GM19455 (cell line): ENCODE measurements around the gene RNF44.
"Not testable (repeated sequence)": the region's sequence is repeated elsewhere in the genome, so short reads cannot be mapped to it uniquely, and the experiment has no call there.

Experiments used
- ATAC-seq: cut with Tn5 transposase; IDR thresholded peaks from one replicate; pipeline ENCODE4 v1.9.1; 2021; ENCODE audit not compliant: unreplicated experiment

The RNF44 gene

GRCh38 chr5:176521286-176521685 is 15.9 kb downstream of the RNF44 start:
- no peak for ATAC-seq

- ATAC-seq: no peak
Measured at GRCh38 chr5:176519810-176520720, 17.1 kb downstream of the RNF44 start.

GRCh38 chr5:176517053-176517661 is 20.0 kb downstream of the RNF44 start:
- ATAC-seq: no peak

GRCh38 chr5:176515396-176515795 is 21.8 kb downstream of the RNF44 start:
- no peak for ATAC-seq

- no peak for ATAC-seq
Measured at GRCh38 chr5:176514244-176514950, 22.8 kb downstream of the RNF44 start.

- ATAC-seq: no peak
Measured at GRCh38 chr5:176513788-176514187, 23.4 kb downstream of the RNF44 start.

- ATAC-seq: no peak
Measured at GRCh38 chr5:176508603-176509002, 28.6 kb downstream of the RNF44 start.

- no peak for ATAC-seq
Measured at GRCh38 chr5:176507911-176508310, 29.3 kb downstream of the RNF44 start.

GRCh38 chr5:176503496-176503895 is 33.7 kb downstream of the RNF44 start:
- ATAC-seq: no peak

- ATAC-seq: no peak
Measured at GRCh38 chr5:176501333-176501732, 35.9 kb downstream of the RNF44 start.

- no peak for ATAC-seq
Measured at GRCh38 chr5:176500511-176500910, 36.7 kb downstream of the RNF44 start.

- ATAC-seq: no peak
Measured at GRCh38 chr5:176499273-176499672, 37.9 kb downstream of the RNF44 start.

GRCh38 chr5:176497852-176498251 is 39.4 kb downstream of the RNF44 start:
- no peak for ATAC-seq

GRCh38 chr5:176492431-176492830 is 44.8 kb downstream of the RNF44 start:
- no peak for ATAC-seq

GRCh38 chr5:176491901-176492300 is 45.3 kb downstream of the RNF44 start:
- ATAC-seq: no peak

- ATAC-seq: no peak
Measured at GRCh38 chr5:176491101-176491502, 46.1 kb downstream of the RNF44 start.

GRCh38 chr5:176490301-176490700 is 46.9 kb downstream of the RNF44 start:
- ATAC-seq: no peak

GRCh38 chr5:176489077-176489476 is 48.1 kb downstream of the RNF44 start:
- ATAC-seq: no peak

- ATAC-seq: not testable (repeated sequence)
Measured at GRCh38 chr5:176487160-176487559, 50.0 kb downstream of the RNF44 start.

- ATAC-seq: no peak
Measured at GRCh38 chr5:176486189-176486757, 50.9 kb downstream of the RNF44 start.

- no peak for ATAC-seq
Measured at GRCh38 chr5:176485176-176485575, 52.0 kb downstream of the RNF44 start.
